Hepatocyte (in vitro differentiated cells): ENCODE data around the gene SCFD2. TPM values are rescaled to one million over a fixed set of nuclear protein-coding genes. Genes with fewer than 3 reads are reported as not detected.

Source experiments
- DNase-seq: peaks from one replicate; pipeline ENCODE4 v3.0.0-alpha.2; 2016; ENCODE audit warnings: low spot score
- H2AFZ ChIP-seq: fragments of 200-600 bp; sonication (generic); 2 replicates; pipeline ENCODE4 v1.6.0; 2016; ENCODE audit warnings: antibody characterized with exemption, mild to moderate bottlenecking
- H3K27ac ChIP-seq: fragments of 200-600 bp; sonication (generic); 2 replicates; pipeline ENCODE4 v1.5.1; 2016; ENCODE audit warnings: mild to moderate bottlenecking
- H3K27me3 ChIP-seq: fragments of 200-600 bp; sonication (generic); 2 replicates; pipeline ENCODE4 v1.6.1; 2016
- H3K36me3 ChIP-seq: fragments of 200-600 bp; sonication (generic); replicated peaks from 2 replicates; pipeline ENCODE4 v1.5.1; 2016; ENCODE audit warnings: low read depth; ENCODE audit not compliant: insufficient read depth
- H3K4me1 ChIP-seq: fragments of 200-600 bp; sonication (generic); 2 replicates; pipeline ENCODE4 v1.5.1; 2016; ENCODE audit warnings: mild to moderate bottlenecking, moderate library complexity; ENCODE audit not compliant: insufficient read depth
- H3K4me2 ChIP-seq: fragments of 200-600 bp; sonication (generic); 2 replicates; pipeline ENCODE4 v1.6.0; 2016
- H3K4me3 ChIP-seq: fragments of 200-600 bp; sonication (generic); 2 replicates; pipeline ENCODE4 v1.5.1; 2016; ENCODE audit warnings: mild to moderate bottlenecking
- H3K79me2 ChIP-seq: fragments of 200-600 bp; sonication (generic); 2 replicates; pipeline ENCODE4 v1.6.0; 2017; ENCODE audit warnings: mild to moderate bottlenecking
- H3K9me2 ChIP-seq: fragments of 200-600 bp; sonication (generic); replicated peaks from 2 replicates; pipeline ENCODE4 v1.6.0; 2017; ENCODE audit warnings: mild to moderate bottlenecking; ENCODE audit not compliant: insufficient read depth
- H3K9me3 ChIP-seq: fragments of 200-600 bp; sonication (generic); 2 replicates; pipeline ENCODE4 v1.5.1; 2016; ENCODE audit warnings: low read depth, mild to moderate bottlenecking
- H4K20me1 ChIP-seq: fragments of 200-600 bp; sonication (generic); 2 replicates; pipeline ENCODE4 v1.6.0; 2016; ENCODE audit warnings: mild to moderate bottlenecking; ENCODE audit not compliant: insufficient read depth, poor library complexity, severe bottlenecking
- CTCF ChIP-seq: fragments of 200-600 bp; sonication (generic); IDR thresholded peaks from 2 replicates; pipeline ENCODE4 v1.5.1; 2016; ENCODE audit warnings: antibody characterized with exemption, mild to moderate bottlenecking; ENCODE audit not compliant: poor library complexity
- EZH2 ChIP-seq: fragments of 200-600 bp; sonication (generic); IDR thresholded peaks from 2 replicates; pipeline ENCODE4 v1.6.1; 2016; ENCODE audit warnings: antibody characterized with exemption, mild to moderate bottlenecking, borderline replicate concordance
- EZH2phosphoT487 ChIP-seq: fragments of 200-600 bp; sonication (generic); IDR thresholded peaks from one replicate; pipeline ENCODE4 v1.6.1; 2018; ENCODE audit warnings: antibody characterized with exemption, mild to moderate bottlenecking, low read depth, moderate library complexity; ENCODE audit not compliant: unreplicated experiment, severe bottlenecking
- WGBS: methylation state at CpG from one replicate; pipeline ENCODE4 v1.1.6; 2016; ENCODE audit warnings: low lambda C conversion rate; ENCODE audit errors: missing lambda C conversion rate; 5-methylcytosine and 5-hydroxymethylcytosine counted together
- polyA plus RNA-seq: library from polyadenylated mRNA; unstranded; fragments of >200 nt; fragmentation: Nextera tagmentation; extraction: Ambion mirVana; gene quantifications from 2 replicates; pipeline ENCODE4 v1.2.1, GENCODE V29; 2016
- total RNA-seq: library from RNA; depleted of rRNA; stranded (reverse); fragments of >200 nt; gene quantifications from 2 replicates; pipeline ENCODE4 v1.2.3, GENCODE V29; 2014

The SCFD2 gene
- total and polyA plus RNA-seq, 2 experiments from 2014 or later, result 8.4 to 15.7 TPM

DNA sequence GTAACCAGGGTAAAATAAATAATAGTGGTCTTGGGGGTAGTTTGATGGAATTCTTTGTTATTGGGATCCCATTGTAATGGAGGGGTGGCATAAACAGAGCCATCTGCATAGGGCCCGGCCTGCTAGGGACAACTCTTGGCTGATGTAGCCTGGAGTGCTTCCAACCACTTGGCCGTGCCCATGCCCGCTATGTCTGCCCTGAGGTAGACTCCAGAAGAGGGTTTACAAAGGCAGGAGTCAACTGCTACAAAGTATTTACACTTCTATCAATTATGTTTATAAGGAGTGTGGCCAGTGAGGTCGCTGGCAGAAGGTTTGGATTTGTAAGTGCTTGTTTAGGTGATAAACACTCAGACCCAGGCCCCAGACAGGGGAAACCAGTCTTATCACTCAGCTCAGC is 495.6 kb downstream of the SCFD2 start:
- Histone ChIP-seq H3K9me2 (no peaks in the 10 kb centered on the region), H3K9me3 (no peaks in the 10 kb centered on the region), H3K4me3 (no peak overlapping the region), H3K79me2 (no peaks in the 10 kb centered on the region), H3K4me2 (peak overlapping the region; percentile 40), H3K36me3 (no peaks in the 10 kb centered on the region), H4K20me1 (no peaks in the 10 kb centered on the region), H3K27me3 (no peaks in the 10 kb centered on the region), H3K4me1 (peaks cover 39% of the 10 kb centered on the region), H3K27ac (peak overlapping the region; percentile 82), H2AFZ (no peak overlapping the region)
- 45% methylated on average over 4 of the region's 4 CpGs for WGBS
- TF ChIP-seq EZH2, result no peak
- TF ChIP-seq EZH2phosphoT487, result no peak
- TF ChIP-seq CTCF, result no peak
- no peak for DNase-seq

- Histone ChIP-seq H3K9me3 (no peaks in the 10 kb centered on the region), H3K9me2 (no peaks in the 10 kb centered on the region), H3K4me2 (peak overlapping the region; percentile 40), H3K4me3 (no peak overlapping the region), H3K4me1 (peaks cover 40% of the 10 kb centered on the region), H3K79me2 (no peaks in the 10 kb centered on the region), H3K36me3 (no peaks in the 10 kb centered on the region), H2AFZ (no peak overlapping the region), H3K27me3 (no peaks in the 10 kb centered on the region), H3K27ac (peak overlapping the region; percentile 82), H4K20me1 (no peaks in the 10 kb centered on the region)
- no peak for TF ChIP-seq CTCF
- no peak for TF ChIP-seq EZH2phosphoT487
- TF ChIP-seq EZH2, result no peak
- no peak for DNase-seq
- 60% methylated on average over 1 of the region's 1 CpG for WGBS
Measured at GRCh38 chr4:52869656-52870055, 496.2 kb downstream of the SCFD2 start.

DNA sequence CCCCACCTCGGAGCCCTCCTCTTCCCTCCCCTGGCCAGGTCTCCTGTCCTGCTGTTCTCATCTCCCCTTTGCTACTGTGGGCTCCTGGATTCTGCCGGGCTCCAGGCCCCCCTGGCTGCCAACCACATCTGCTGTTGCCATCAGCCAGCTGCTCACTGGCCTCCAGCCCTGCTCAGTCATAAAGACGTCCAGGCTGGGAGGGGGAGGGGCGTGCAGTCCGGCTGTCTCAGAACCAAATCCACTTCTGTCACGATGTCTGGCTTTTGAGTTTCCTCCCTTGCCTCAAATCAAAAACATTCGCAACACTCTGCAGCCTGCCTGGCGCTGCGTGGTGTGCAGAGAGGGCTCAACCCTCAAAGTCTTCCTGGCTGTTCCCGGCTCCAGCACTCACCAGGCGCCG is 496.7 kb downstream of the SCFD2 start:
- peak overlapping the region; percentile 40 for H3K4me2 ChIP-seq
- no peaks in the 10 kb centered on the region for H3K9me2 ChIP-seq
- 50% methylated on average over 12 of the region's 12 CpGs for WGBS
- H3K4me1 ChIP-seq, result peaks cover 40% of the 10 kb centered on the region
- H3K27me3 ChIP-seq, result no peaks in the 10 kb centered on the region
- TF ChIP-seq EZH2 (no peak), EZH2phosphoT487 (no peak), CTCF (no peak)
- peak overlapping the region; percentile 82 for H3K27ac ChIP-seq
- no peaks in the 10 kb centered on the region for H4K20me1 ChIP-seq
- no peak overlapping the region for H3K4me3 ChIP-seq
- no peak overlapping the region for H2AFZ ChIP-seq
- H3K36me3 ChIP-seq, result no peaks in the 10 kb centered on the region
- no peaks in the 10 kb centered on the region for H3K9me3 ChIP-seq
- peak; percentile 68 for DNase-seq
- no peaks in the 10 kb centered on the region for H3K79me2 ChIP-seq

DNA sequence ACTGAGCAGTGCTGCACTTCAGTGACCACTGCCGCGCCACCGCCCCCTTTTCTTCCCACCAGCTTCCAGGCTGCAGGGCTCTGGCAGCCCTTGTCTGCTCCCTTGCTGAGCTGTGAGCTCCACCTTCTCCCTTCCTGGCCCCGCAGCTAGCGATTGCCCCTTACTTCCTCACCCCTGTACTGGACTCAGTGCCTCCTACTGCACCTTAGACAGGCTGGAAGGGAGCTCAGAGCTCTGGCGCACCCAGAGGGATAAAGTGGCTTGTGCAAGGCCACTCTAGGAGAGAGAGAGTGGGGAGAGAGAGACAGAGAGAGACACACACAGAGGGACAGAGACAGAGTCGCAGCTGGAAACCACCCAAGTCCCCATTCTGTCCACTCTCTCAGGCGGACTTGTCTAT is 497.7 kb downstream of the SCFD2 start:
- Histone ChIP-seq H4K20me1 (no peaks in the 10 kb centered on the region), H2AFZ (no peak overlapping the region), H3K9me2 (no peaks in the 10 kb centered on the region), H3K36me3 (no peaks in the 10 kb centered on the region), H3K27ac (peak overlapping the region; percentile 82), H3K4me2 (no peak overlapping the region), H3K9me3 (no peaks in the 10 kb centered on the region), H3K79me2 (peaks cover 3% of the 10 kb centered on the region), H3K27me3 (no peaks in the 10 kb centered on the region), H3K4me3 (no peak overlapping the region), H3K4me1 (peaks cover 31% of the 10 kb centered on the region)
- no peak for TF ChIP-seq EZH2
- TF ChIP-seq CTCF, result no peak
- no peak for TF ChIP-seq EZH2phosphoT487
- DNase-seq, result peak; percentile 46
- 72% methylated on average over 8 of the region's 8 CpGs for WGBS
